HG03469 (cell line): ENCODE data around the gene SMPD3.

Source experiments
- ATAC-seq: cut with Tn5 transposase; IDR thresholded peaks from one replicate; pipeline ENCODE4 v1.9.1; 2021; ENCODE audit warnings: mild to moderate bottlenecking, moderate library complexity, moderate number of reproducible peaks; ENCODE audit not compliant: unreplicated experiment

Gene SMPD3

GRCh38 chr16:68472581-68472980 lies 24.3 kb upstream of the SMPD3 start:
- no peak for ATAC-seq

DNA sequence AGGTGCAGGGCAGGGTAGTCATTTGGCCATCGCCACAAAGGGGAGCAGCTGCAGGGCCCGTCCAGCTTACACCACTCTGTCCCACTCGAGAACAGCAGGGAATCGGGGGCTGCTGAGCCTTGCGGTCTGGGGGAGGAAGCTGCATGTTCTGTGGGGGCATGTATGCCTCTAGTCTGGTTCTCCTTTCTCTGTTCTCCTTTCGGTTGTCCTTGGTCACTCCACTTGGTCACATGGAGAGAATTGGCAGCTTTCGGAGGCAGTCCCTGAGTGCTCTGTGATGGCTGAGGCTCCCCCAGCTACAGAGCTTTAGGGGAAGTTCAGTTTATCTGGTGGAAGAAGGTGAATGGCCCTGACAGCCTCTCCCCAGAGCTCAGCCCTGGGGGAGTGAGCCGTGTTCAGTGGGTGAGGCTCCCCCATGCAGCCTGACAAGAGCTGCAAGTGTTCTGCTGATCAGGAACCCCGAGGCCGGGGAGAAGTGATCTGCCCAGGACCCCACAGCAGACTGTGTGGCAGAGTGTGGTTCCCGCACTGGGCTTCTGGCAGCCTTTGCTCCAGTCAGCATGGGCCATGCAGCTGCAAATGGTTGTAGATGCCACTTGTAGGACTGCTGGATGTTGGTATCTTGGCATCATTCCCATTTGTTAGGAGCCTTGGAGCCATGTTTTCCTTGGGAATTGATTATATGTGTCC lies 22.3 kb upstream of the SMPD3 start:
- peak; percentile 79 for ATAC-seq

DNA sequence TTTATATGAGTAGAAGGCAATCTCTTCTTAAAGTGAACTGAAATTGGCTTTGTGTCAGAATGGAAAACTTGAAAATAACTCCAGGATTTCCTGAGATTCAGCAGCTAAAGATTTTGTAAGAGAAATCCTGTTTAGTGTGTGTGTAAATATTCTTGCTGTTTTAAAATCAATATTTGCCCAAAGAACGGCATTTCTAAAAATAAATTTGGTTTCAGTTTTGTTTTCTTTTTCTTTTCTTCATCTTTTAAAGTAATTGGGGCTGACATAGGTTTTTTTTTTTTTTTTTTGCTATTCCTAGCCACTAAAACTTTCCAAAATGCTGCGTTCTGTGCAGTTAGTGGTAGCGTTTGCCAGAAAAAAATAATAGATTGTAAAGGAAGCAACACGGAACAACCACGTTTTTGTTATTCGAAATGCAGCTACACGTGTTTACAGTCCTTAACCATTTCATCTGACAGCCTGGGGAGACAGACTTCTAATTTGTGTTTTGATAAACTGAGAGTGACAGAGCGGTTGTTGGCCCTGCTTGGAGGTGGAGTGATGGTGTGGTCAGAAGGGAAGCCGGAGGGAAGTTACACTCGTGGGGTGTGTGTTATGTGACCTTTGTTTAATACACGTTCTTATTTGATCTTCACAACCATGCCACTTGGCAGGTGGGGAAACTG lies 21.6 kb upstream of the SMPD3 start:
- ATAC-seq: no peak

GRCh38 chr16:68468842-68469241 lies 20.5 kb upstream of the SMPD3 start:
- no peak for ATAC-seq

- ATAC-seq: no peak
Observed at GRCh38 chr16:68466174-68466573, 17.9 kb upstream of the SMPD3 start.

- no peak for ATAC-seq
Observed at GRCh38 chr16:68463904-68464303, 15.6 kb upstream of the SMPD3 start.

DNA sequence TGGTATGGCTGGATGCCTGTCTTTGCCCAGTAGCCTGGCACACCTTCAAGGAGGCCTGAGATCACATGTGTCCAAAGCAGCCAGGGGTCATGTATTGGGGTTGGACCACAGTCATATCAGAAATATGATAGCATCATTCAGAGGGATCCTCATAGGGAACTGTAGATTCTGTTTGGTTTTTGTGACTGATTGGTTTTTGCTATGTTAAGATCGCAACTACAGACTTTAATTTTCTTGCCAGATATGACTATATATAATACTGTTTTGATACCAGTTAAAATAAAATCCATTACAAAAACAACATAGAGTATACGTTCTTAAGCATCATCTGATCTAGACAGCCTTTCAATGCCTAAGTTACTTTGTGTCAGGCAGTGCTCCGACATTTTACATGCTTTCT lies 11.8 kb upstream of the SMPD3 start:
- ATAC-seq: no peak

- ATAC-seq: no peak
Observed at GRCh38 chr16:68459457-68459856, 11.1 kb upstream of the SMPD3 start.

- ATAC-seq: no peak
Observed at GRCh38 chr16:68458551-68458950, 10.2 kb upstream of the SMPD3 start.

DNA sequence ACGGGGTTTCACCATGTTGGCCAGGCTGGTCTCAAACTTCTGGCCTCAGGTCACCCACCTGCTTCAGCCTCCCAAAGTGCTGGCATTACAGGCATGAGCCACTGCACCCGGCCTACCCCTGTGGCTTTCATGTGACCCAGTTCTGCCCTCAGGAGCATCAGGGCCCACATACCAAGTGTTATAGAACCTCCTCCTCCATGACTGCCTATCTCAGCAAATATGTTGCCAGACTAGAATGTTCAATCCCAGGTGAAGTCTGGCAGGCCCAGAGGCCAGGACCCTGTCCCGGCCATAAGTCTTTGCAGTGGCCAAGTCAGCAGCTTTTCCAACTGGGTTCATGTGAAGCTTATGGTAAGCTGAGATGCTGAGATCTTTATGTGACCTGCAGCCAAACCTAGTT lies 9.8 kb upstream of the SMPD3 start:
- no peak for ATAC-seq

DNA sequence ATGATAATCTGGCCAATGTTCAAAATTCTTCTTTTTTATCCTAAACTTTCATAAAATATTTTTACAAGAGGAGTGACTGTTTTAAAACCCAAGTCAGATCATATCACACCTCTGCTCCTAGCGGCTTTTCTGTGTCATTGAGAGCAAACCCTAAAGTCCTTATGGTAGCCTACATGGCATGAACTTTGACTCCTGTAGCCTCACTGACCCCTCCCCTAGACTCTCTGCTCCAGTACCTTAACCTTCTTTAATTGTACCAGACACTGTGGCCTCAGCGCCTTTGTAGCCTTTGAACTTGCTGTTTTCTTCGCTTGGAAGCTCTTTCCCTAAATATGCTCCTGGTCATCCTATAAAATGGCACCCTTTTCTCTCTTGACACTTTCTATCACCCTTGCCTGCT lies 7.3 kb upstream of the SMPD3 start:
- ATAC-seq: no peak

DNA sequence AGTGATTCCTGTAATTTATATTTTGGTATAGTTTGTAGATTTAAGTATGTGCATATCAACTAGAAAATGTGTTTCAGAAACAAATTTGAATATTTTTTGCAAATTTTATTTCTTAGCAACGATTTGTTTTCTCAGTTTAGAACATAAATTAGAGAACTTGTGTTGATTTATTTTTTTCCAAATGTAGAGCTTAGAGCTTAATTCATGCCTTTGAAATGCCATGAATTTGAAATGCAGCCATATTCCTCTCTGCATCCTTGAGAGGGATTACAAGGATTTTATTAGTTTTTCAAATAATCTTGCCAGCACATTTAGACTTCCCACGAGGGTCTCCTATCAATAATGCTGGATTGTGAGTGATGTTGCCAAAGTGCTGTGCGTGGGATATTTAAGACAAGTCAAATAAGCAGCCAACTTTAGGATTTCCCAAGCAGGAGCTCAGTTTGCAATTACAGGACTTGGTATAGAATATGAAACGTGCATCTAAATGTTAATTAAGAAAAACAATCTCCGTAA lies 6.7 kb upstream of the SMPD3 start:
- ATAC-seq: no peak

DNA sequence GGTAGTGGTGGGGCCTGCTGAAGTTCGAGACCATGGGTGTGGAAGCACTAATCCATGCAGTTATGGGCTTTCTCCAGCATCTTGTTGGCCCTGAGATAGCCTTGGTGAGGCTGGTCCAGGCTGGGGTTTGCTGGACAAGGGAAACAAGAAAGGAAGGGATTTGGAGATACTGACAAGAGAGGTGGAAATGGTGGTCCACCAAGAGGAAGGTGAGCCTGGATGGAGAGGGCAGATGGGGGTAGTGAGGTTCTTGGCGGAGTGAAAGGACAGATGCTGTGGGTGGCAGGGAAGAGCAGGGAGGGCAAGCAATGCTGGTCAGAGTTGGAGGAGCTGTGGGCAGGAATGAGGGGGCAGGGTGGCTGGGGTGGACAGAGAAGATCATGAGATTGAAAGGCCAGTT lies 5.5 kb upstream of the SMPD3 start:
- ATAC-seq: no peak

DNA sequence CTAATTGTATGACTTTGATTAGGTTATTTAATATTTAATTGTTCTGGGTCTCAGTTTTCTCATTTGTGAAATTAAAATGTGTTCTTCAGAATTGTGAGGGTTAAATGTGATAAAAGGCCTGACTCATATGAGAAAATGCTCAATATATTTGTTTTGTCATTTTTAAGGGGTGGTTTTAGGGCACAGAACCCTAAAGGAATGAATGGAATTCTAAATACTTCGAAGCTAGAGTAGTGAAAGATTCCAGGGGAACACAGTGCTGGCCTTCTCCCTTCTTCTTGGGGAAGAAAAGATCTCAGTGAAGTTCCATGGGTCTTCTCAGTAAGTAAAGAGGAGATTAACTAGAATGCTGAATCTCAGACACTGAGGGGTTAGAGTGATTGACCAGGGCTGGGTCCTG lies 3.9 kb upstream of the SMPD3 start:
- no peak for ATAC-seq

DNA sequence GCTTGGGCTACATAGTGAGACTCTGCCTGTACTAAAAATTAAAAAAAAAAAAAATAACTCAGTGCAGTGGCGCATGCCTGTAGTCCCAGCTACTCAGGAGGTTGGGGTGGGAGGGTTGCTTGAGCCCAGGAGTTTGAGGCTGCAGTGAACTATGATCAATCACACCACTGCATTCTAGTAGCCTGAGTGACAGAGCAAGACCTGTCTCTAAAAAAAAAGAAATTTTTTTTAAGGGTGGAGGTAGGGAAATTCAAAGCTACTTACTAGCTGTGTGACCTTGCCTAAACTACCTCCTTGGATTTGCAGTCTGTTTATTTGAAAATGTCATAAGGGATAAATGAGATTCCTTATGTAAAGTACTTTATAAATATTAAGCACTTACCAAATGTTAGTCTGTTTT lies 3.4 kb upstream of the SMPD3 start:
- no peak for ATAC-seq

DNA sequence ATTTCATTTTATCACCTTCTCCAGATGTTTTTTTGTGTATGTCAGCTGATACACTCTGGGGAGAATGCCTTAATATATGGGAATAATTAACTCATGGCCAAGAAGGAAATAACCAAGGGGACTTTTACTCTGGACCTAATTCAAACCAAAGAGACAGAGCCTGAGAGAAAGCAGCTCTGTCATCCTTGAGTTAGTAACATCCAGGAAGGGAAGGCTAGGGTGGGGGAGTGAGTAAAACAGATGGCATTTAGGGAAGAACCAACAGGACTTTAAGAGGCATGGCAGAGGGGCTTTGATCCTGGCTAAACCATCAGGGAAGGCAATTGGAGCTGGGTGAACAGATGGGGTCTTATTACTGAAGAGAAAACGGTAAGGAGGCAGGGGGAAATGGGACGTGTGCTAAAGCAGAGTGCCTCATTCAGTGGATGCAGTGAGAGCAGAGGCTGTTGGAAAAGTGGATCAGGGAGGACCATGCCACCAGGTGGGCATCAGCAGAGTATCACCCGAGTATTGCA lies 2.5 kb upstream of the SMPD3 start:
- no peak for ATAC-seq

DNA sequence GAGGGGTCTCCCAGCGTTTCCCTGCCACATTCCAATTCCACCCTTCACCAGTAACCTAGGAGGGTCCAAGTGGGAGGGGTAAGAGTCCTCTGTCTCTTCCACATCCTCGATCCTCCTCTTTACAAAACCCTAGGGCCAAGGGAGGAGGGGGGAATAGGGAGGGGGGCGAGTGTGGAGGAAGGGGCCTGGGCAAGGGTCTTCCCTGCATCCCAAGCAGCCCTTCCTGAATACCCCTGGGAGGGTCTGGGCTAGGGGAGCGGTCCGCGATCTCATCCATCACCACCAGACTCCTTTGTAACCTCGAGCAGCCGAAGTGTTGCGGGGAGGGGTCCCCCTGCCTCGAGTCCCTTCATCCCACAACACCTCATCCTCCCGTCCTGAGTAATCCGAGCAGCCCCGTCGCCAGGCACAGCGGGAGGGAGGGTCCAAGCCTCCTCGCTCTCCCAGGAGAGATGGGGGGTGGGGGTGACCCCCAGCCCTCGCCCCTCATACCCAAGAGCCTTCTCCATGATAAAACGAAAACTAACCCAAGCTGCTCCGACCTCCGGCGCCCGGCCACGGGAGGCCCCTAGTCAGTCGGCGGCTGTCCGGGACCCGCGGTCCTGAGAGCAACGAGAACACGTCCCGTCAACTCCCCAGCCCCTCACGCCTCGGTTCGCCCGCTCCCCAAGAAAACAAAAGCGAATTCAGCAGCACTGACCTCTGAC lies 502 bp downstream of the SMPD3 start:
- ATAC-seq: no peak

DNA sequence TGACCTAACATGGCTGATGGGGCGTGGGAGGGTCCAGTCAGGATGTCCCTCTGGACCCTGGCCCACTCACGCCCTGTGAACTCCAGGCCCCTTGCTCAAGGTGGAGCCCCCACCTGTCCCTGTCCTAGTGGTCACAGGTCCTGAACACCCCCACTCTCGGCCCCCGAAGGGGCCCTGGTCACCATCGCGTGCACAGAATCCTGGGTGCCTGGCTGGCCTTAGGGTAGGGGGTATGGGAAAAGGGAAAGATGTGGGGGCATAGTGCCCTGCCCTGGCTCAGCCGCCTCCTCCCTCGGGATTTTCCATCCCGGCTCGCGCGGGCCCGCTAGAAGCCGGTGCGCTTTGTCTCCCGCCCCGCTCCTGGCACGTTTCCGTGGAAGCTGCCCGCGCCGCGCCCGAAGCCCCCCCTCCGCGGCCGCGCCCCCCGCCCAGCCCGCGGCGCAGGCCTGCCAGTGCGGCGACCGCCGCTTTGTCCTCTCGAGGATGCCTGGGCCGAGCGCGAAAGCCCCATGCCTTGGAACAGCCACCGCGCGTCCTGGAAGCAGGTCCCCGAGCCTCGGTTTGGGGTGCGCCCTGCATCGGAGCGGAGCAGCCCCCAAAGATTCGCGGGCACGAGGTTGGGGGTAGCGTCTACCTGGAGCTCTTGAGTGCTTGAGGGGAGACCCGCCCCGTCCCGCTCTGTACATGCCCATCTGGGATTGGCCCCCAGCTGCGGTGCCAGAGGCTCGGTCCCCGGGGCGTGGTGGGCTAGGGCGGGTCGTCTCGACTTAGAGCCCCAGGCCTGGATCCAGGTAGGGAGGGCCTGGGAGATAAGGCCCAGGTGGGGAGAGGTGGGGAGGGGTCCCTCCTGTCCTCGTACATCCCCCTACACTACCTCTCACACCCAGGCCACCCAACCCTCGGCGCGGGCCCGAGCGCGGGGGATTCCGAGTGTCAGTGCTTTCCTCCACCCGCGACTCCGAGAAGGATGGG lies 1.3 kb downstream of the SMPD3 start:
- ATAC-seq: no peak

DNA sequence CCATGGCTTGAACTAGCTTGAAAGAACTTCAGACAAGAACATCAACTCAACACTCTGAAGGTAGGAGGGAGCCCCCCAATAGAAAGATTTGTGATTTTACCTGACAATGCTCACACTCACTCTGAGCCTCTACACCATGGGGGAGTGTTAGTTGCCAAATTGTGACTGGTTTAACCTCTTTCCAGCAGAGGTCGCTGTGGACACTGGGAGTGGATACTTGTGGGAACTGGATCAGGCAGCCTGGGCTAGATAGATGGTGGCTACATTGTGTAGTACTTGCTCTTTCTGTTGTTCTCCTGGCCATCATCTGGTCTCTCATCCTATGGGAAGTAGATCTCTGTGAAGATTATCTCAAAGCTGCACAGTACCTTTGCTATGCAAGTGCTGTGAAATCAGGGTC lies 2.9 kb downstream of the SMPD3 start:
- no peak for ATAC-seq

GRCh38 chr16:68444056-68444657 lies 4.2 kb downstream of the SMPD3 start:
- no peak for ATAC-seq
